Hematopoietic multipotent progenitor cell treated with erythropoietin and hydrocortisone succinate and interleukin-3 and kit ligand, for 6 days (in vitro differentiated cells): ENCODE results near the gene NLRC5.
"Not testable (repeated sequence)": the region's sequence is repeated elsewhere in the genome, so short reads cannot be mapped to it uniquely, and the experiment has no call there.

Source experiments
- DNase-seq: peaks from one replicate; pipeline ENCODE4 v3.0.0-alpha.2; 2015

NLRC5 gene

DNA sequence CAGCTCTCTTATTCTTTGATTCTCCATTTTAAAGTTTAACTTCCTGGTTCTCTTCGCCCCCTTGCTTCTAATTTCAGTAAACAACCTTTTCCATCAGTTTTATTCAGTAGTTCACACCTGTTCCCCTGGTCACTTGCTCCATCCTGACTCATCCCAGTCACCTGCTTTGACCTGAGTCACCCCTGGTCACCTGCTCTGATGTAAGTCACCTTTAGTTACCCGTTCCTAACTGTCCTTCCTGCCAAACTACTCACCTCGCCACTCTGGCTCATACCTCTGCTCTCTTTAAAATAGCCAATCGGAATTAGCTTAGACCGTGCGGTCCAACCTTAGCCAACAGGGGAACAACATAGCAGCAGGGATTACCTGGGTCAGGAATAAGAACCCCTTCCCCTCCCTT lies 4.7 kb upstream of the NLRC5 start:
- no peak for DNase-seq

DNA sequence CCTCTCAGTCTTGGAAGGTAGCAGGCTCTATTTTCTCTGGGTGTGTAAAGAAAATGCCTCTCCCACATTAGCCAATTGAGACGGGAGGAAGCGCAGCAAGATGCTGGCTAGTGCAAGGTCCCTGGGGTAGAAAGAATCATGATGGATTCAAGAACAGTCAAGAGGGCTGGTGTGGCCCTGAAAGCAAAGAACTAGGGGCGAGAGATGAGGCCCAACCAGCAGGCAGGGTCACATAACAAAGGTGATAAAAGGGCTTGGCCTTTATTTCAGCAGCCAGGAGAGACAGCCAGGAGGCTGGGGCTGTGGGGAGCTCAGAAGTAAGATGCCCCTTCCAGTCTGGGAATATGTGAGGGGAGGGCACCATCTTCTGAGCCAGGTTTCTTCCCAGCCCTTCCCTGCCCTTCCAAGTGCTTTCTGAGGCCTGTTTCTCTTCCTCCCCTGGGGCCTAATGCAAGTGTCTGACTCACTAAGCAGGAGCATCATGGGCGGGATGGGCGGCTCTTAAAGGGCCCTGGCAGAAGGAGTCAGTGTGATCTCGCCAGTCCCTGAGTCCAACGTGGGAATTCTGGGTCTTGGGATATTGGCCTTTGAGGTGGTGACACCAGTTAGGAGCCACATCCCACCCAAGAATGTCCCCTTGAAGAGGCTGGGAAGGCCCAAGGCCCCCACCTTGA lies 3.9 kb upstream of the NLRC5 start:
- DNase-seq, result no peak

GRCh38 chr16:56985962-56986360 lies 3.4 kb upstream of the NLRC5 start:
- DNase-seq, result no peak

DNA sequence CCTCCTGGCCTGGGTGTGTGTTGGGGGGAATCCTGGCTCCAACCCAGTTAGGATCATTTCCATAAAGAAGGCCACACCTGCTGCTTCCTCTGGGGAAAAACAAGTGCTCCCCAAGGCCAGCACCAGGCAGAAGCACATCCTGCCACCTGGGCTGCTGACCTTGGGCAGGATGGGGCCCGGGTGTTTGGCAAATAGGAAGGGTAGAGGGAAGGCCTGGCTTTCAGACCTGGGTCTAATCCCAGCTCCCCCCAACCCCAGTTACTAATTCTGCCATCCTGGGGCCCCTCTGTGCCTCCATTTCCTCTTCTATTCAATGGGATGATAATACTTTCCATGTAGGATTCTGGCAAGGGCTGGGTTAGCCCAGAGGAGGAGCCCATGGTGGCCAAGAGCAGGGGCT lies 3.0 kb upstream of the NLRC5 start:
- DNase-seq, result no peak

GRCh38 chr16:56986908-56987307 lies 2.4 kb upstream of the NLRC5 start:
- not testable (repeated sequence) for DNase-seq

DNA sequence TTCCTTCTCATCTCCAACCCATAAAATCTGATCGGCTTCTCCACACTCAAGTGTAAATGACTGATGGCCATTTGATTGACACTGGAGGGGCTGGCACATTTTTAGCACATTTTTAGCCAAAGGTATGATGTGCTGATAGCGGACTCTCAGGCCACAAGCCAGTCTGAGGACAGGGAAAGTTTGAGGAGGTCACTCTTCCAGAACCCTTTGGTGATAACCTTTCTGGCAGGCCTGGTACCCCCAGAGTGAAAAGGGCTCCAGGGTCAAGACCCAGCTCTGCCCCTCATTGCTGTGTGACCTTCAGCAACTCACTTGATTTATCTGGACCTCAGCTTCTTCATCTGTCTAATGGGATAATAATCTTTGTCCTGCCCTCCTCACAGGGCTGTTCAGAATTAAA lies 1.7 kb upstream of the NLRC5 start:
- no peak for DNase-seq

- DNase-seq, result peak; percentile 47
Measured at GRCh38 chr16:56988161-56988947, 1.0 kb upstream of the NLRC5 start.

DNA sequence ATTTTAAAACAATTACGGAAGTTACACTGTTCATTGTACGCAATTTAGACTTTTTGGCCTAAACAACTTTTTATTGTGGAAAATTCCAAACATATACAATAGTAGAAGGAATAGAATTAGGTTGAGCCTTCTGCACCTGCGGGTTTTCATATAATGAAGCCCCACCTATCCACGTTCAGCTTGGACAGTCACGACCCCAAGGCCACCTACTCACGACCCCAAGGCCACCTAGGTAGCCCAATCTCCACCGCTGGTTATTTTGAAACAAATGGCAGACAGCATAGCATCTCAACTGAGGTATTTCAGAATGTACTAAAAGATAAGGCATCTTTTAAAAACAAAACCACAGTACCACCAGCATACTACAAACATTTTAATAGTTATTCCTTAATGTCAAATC lies 631 bp downstream of the NLRC5 start:
- DNase-seq, result no peak

GRCh38 chr16:56990407-56991286 lies 1.3 kb downstream of the NLRC5 start:
- no peak for DNase-seq

GRCh38 chr16:56992431-56992830 lies 3.1 kb downstream of the NLRC5 start:
- not testable (repeated sequence) for DNase-seq

DNA sequence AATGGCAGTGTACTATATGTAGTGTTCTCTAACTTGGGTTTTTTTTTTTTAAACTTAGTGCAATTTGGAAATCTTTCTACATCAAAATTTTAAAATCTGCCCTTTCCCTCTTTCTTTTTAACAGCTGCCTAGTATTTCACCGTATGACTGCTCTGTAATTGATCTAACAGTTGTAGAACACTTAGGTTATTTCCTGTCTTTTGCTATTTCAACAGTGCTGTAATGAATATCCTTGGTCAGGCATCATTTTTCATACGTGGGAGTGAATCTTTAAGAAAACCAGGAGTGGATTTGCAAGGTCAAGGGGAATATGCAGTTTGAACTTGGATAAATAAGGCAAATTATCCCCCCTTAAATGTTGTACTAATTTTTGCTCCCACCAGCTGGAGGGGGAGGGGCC lies 3.8 kb downstream of the NLRC5 start:
- DNase-seq, result no peak

DNA sequence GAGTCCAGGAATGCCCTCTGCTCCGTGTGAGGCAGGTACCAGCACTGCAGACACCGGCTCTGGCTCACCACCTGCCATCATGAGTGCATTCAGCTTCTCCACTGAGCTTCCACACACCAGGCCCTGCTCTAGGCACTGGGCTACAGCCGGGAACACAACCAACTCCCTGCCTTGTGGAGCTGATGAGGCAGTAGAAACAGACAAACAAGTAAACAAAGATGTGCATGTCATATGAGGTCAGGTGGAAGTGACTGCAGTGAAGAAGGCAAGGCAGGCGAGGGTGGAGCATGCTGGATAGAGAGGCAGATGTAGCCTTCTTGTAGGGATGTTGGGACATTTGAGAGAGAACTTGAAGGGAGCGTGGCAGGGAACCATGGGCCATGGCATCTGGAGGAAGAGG lies 5.0 kb downstream of the NLRC5 start:
- DNase-seq, result no peak

- no peak for DNase-seq
Measured at GRCh38 chr16:56995136-56995805, 5.9 kb downstream of the NLRC5 start.

DNA sequence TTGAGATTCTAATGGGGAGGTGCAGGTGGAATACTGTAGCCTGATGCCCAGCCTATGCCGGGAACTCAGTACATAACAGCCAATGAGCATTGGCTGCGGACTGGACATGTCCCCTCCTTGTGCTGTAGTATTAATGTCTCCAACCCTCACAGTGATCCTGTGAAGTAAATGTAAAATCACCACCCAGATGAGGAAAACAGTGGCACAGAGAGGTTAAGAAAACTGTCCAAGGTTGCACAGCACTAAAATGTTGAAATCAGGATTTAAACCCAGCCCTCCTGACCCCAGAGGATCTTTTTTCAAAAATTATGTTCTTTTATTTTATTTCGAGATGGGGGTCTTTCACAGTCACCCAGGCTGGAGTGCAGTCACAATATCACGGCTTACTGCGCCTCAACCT lies 7.9 kb downstream of the NLRC5 start:
- no peak for DNase-seq

GRCh38 chr16:56997931-56998330 lies 8.6 kb downstream of the NLRC5 start:
- DNase-seq, result no peak

DNA sequence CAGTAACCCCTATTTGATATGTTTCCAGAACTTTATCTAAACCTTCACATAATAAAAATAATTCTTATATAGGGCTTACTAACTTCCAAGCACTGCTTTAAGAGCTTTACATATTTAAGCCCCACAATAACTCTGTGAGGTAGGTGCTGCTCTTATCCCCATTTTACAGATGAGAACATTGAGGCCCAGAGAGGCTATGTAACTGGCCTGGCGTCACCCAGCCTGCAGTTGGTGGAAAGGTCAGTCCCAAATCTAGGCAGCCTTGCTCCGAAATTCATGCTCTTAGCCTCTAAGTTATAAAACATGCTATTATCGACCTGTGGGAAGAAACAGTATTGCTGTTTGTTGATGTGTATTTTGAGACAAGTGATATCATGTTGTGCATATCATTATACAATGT lies 9.0 kb downstream of the NLRC5 start:
- no peak for DNase-seq

- no peak for DNase-seq
Measured at GRCh38 chr16:56998861-56999260, 9.5 kb downstream of the NLRC5 start.

DNA sequence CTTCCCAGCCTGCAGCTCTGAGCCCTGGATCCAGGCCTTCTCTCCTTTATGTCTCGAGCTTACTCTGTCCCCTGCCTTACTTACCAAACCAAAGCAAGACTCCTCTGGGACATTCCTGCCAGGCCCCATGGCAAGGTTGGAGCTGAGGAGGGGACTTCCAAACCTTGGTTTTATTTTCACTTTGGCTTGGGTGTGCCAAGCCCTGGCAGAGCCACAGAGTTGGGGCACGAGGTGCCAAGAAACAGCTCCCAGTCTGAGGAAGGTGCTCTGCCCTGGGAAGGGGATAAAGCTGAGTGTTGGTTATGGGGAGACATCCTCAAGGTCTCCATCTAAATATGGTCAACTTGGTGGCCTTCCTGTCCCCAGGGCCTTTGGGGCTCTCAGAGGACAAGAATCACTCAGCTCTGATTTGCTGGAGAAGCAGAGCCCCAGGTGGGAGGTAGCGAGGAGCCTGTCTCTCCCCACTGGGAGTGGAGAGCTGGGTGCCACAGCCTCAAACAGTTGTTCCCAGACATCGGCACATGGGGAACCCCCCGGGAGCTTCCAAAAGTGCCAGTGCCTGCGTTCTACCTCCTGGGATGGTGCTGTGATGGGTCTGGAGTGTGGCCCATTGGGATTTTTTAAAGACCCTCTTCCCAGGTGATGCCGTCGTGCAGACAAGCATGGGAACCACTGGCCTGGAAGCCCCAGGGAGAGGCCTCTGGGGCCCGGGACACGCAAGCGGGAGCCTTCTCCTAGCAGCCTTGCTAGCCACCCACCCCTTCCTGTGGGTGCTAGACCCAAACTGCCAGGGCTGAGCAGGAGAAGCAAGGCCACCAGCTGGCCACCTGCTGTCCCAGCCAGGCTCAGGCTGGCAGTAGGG lies 10.3 kb downstream of the NLRC5 start:
- no peak for DNase-seq

DNA sequence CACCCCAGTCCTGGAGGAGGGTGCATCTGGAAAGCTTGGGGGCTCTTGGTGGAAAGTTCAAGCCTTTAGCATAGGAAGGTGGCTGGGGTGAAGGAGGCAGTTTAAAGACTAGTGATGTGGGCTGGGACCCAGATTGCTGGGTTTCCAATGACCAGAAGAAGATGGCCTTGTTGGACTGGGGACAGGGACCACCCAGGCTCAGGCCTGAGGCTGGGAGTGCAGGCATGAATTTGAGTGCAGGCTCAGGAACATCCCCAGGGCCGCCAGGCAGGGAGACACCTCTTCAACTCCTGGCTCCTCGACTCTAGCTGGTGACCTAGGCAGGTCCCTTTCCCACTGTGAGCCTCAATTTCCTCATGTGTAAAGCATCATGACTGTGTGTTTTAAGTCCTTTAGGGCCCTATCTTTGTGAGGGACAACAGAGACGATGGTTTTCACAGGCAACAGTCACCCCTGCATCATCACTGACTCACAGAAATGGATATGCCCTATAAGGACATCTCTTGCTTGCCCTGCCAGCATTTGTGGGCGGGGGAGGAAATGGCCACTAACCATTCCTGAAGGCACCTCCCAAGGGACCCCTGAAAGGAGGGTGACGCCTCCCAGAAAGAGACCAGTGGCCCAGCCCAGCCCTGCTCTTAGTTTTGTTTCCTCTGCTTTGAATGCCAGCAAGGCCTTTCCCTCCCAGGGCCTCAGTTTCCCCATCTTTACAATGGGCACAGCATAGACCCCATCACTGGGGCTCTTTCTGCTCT lies 11.1 kb downstream of the NLRC5 start:
- DNase-seq, result no peak

GRCh38 chr16:57001026-57001679 lies 11.8 kb downstream of the NLRC5 start:
- DNase-seq, result no peak
